Spleen (tissue), 11 donors: ENCODE data around the gene ZNF268. TPM values are rescaled to one million over a fixed set of nuclear protein-coding genes. Genes with fewer than 3 reads are reported as not detected.

Experiments used
- DNase-seq: peaks from one replicate; pipeline ENCODE4 v3.0.0-alpha.2; 2020
- H3K27ac ChIP-seq, 8 donors: fragments of 200-600 bp; sonication (generic) in 7 of 8; 1 replicate in 4 of 8; 2 replicates in 4 of 8; pipeline versions ENCODE4 v1.5.0 to v1.8.0; 2016 to 2021; ENCODE audit warnings: inconsistent platforms in 4 of 8, mild to moderate bottlenecking in 4 of 8, moderate library complexity in 1 of 8
- H3K27me3 ChIP-seq, 7 donors: fragments of 200-600 bp; sonication (generic) in 6 of 7; replicated peaks in 1 of 7; 1 replicate in 4 of 7; 2 replicates in 3 of 7; pipeline versions ENCODE4 v1.5.0 to v1.8.0; 2016 to 2021; ENCODE audit warnings: inconsistent platforms in 3 of 7, mild to moderate bottlenecking in 1 of 7
- H3K36me3 ChIP-seq, 6 donors: fragments of 200-600 bp; sonication (generic) in 5 of 6; 1 replicate in 4 of 6; 2 replicates in 2 of 6; pipeline versions ENCODE4 v1.5.0 to v1.8.0; 2016 to 2021; ENCODE audit warnings: inconsistent platforms in 2 of 6
- H3K4me1 ChIP-seq, 6 donors: fragments of 200-600 bp; sonication (generic) in 5 of 6; 1 replicate in 3 of 6; 2 replicates in 3 of 6; pipeline versions ENCODE4 v1.5.0 to v1.8.0; 2016 to 2021; ENCODE audit warnings: inconsistent platforms in 3 of 6
- H3K4me3 ChIP-seq, 8 donors: fragments of 200-600 bp; sonication (generic) in 7 of 8; 1 replicate in 4 of 8; 2 replicates in 4 of 8; pipeline versions ENCODE4 v1.5.0 to v1.8.0; 2016 to 2021; ENCODE audit warnings: inconsistent platforms in 4 of 8, mild to moderate bottlenecking in 4 of 8, moderate library complexity in 2 of 8
- H3K9me3 ChIP-seq, 8 donors: fragments of 200-600 bp; sonication (generic) in 7 of 8; 1 replicate in 4 of 8; 2 replicates in 4 of 8; pipeline versions ENCODE4 v1.5.0 to v1.8.0; 2016 to 2021; ENCODE audit warnings: inconsistent platforms in 4 of 8
- CTCF ChIP-seq, 11 experiments: fragments of 200-600 bp in 7 of 11; fragments of 450-650 bp in 4 of 11; sonication (generic) in 4 of 11; IDR thresholded peaks in 8 of 11; conservative IDR thresholded peaks in 3 of 11; 1 replicate in 7 of 11; 2 replicates in 4 of 11; pipeline versions ENCODE4 v1.4.0 to v1.8.0; 2016 to 2021; ENCODE audit warnings: antibody characterized with exemption in 11 of 11, inconsistent platforms in 4 of 11, mild to moderate bottlenecking in 1 of 11
- POLR2A ChIP-seq, 3 donors: fragments of 450-650 bp; IDR thresholded peaks; one replicate each; pipeline ENCODE4 v1.5.1; 2017; ENCODE audit warnings: antibody characterized with exemption in 3 of 3, mild to moderate bottlenecking in 1 of 3
- POLR2AphosphoS5 ChIP-seq, 3 donors: sonication (generic); formaldehyde crosslinking; IDR thresholded peaks; one replicate each; pipeline ENCODE4 v1.5.1; 2017; ENCODE audit warnings: antibody characterized with exemption in 3 of 3
- WGBS, 5 donors: extraction: QIAGEN DNeasy Blood & Tissue Kit in 3 of 5; methylation state at CpG; one replicate each; pipeline versions ENCODE4 v1.1.5 to v1.1.7; 2013 to 2018; 5-methylcytosine and 5-hydroxymethylcytosine counted together
- intact Hi-C: fragments of 100-400 bp; cut with DNase I; formaldehyde crosslinking; loops from one replicate; pipeline ENCODE4 v1.15.0; 2023; ENCODE audit warnings: low total_unique reads
- polyA plus RNA-seq, 3 donors: library from polyadenylated mRNA; stranded (reverse); fragments of 200-250 nt; gene quantifications; one replicate each; pipeline ENCODE4 v1.2.1, GENCODE V29; 2013
- total RNA-seq, 7 donors: library from RNA; depleted of rRNA in 3 of 7; stranded (reverse); fragments of >200 nt in 3 of 7; fragmentation: NEBNext Ultra II Directional in 4 of 7; extraction: Animal tissue kit (Norgen Biotek cat#: 25700) in 4 of 7; gene quantifications; one replicate each; pipeline versions ENCODE4 v1.1.0 to v1.2.1, GENCODE V29; 2016 to 2021
- donor health status: healthy with polysubstance abuse.
- donor health status: DM: no; HTN: no; CAD: no; lungs with moderate emphysema.
- donor health status: DM: no; HTN: no; CAD: no.
- donor health status: Bipolar disorder and iron deficiency.
- donor health status: healthy.
- donor health status: DM: no; HTN: no; CAD: no.
- donor health status: DM: yes; HTN: yes; CAD: no.

Gene ZNF268
- total and polyA plus RNA-seq, 10 donors, result 3.0 to 27.0 (median 21.1) TPM

GRCh38 chr12:133180669-133181068 is 626 bp upstream of the ZNF268 start:
- H3K9me3 ChIP-seq, result peaks cover 6 to 93% (median 88%) of the 10 kb centered on the region in 8 donors
- no peak for TF ChIP-seq POLR2AphosphoS5 (IDR thresholded peaks at IDR 0.05)
- no peak for TF ChIP-seq CTCF (IDR thresholded peaks at IDR 0.05 in 8 of 11, conservative IDR thresholded peaks at IDR 0.05 in 3 of 11)
- no peak for TF ChIP-seq POLR2A (IDR thresholded peaks at IDR 0.05)
- H3K27me3 ChIP-seq, result no peaks in the 10 kb centered on the region
- 95 to 98% (median 97%) methylated on average over 8 of the region's 8 CpGs for WGBS, 5 donors
- peaks cover 8 to 15% (median 13%) of the 10 kb centered on the region in 6 donors for H3K4me1 ChIP-seq
- peak overlapping the region in 6 of 8 donors; percentile 77 to 90 (median 82) for H3K27ac ChIP-seq
- no peak for DNase-seq
- H3K4me3 ChIP-seq, result peak overlapping the region in 2 of 8 donors; percentile 70 to 93
- intact Hi-C loops, result no loop called here
- H3K36me3 ChIP-seq, result peaks cover 0 to 36% (median 31%) of the 10 kb centered on the region in 6 donors

GRCh38 chr12:133190176-133190575 is 8.9 kb downstream of the ZNF268 start:
- Histone ChIP-seq H3K4me1 (no peaks in the 10 kb centered on the region), H3K27ac (no peak overlapping the region), H3K4me3 (no peak overlapping the region), H3K9me3 (peaks cover 70 to 100% (median 100%) of the 10 kb centered on the region in 8 donors), H3K36me3 (peaks cover 80 to 100% (median 100%) of the 10 kb centered on the region in 6 donors), H3K27me3 (no peaks in the 10 kb centered on the region)
- intact Hi-C loops, result no loop called here
- DNase-seq, result no peak
- 92 to 99% (median 96%) methylated on average over 2 of the region's 2 CpGs for WGBS, 5 donors
- TF ChIP-seq CTCF (IDR thresholded peaks at IDR 0.05 in 8 of 11, conservative IDR thresholded peaks at IDR 0.05 in 3 of 11) (no peak), POLR2AphosphoS5 (IDR thresholded peaks at IDR 0.05) (no peak), POLR2A (IDR thresholded peaks at IDR 0.05) (no peak)

GRCh38 chr12:133192847-133193246 is 11.6 kb downstream of the ZNF268 start:
- WGBS, 5 donors, result 95 to 100% (median 97%) methylated on average over 5 of the region's 5 CpGs
- Histone ChIP-seq H3K4me1 (no peaks in the 10 kb centered on the region), H3K27me3 (no peaks in the 10 kb centered on the region), H3K27ac (no peak overlapping the region), H3K4me3 (peak overlapping the region in 1 of 8 donors; percentile 17), H3K9me3 (peaks cover 64 to 96% (median 94%) of the 10 kb centered on the region in 8 donors), H3K36me3 (peaks cover 70 to 96% (median 92%) of the 10 kb centered on the region in 6 donors)
- intact Hi-C loops, result no loop called here
- no peak for DNase-seq
- TF ChIP-seq CTCF (IDR thresholded peaks at IDR 0.05 in 8 of 11, conservative IDR thresholded peaks at IDR 0.05 in 3 of 11) (no peak), POLR2AphosphoS5 (IDR thresholded peaks at IDR 0.05) (no peak), POLR2A (IDR thresholded peaks at IDR 0.05) (no peak)

GRCh38 chr12:133201888-133202287 is 20.6 kb downstream of the ZNF268 start:
- peaks cover 26 to 73% (median 42%) of the 10 kb centered on the region in 6 donors for H3K36me3 ChIP-seq
- 40 to 99% (median 98%) methylated on average over 2 of the region's 2 CpGs for WGBS, 5 donors
- no peak for DNase-seq

More at GRCh38 chr12:133201888-133202287, 20.6 kb downstream of the ZNF268 start:
- no peak overlapping the region for H3K4me3 ChIP-seq
- no peak overlapping the region for H3K27ac ChIP-seq
- peaks cover 57 to 90% (median 84%) of the 10 kb centered on the region in 8 donors for H3K9me3 ChIP-seq
- no peak for TF ChIP-seq POLR2A (IDR thresholded peaks at IDR 0.05)
- TF ChIP-seq POLR2AphosphoS5 (IDR thresholded peaks at IDR 0.05), result no peak
- no peak for TF ChIP-seq CTCF (IDR thresholded peaks at IDR 0.05 in 8 of 11, conservative IDR thresholded peaks at IDR 0.05 in 3 of 11)
- no peaks in the 10 kb centered on the region for H3K4me1 ChIP-seq
- no peaks in the 10 kb centered on the region for H3K27me3 ChIP-seq
- intact Hi-C loops, result no loop called here
